Ovary (tissue), 9 donors: Measurements from ENCODE around the gene GALNT15. TPM values are rescaled to one million over a fixed set of nuclear protein-coding genes. Genes with fewer than 3 reads are reported as not detected.

Experiments
- DNase-seq, 5 donors: peaks; one replicate each; pipeline ENCODE4 v3.0.0-alpha.2; 2019 to 2020
- H3K27ac ChIP-seq, 2 donors: fragments of 200-600 bp; one replicate each; pipeline versions ENCODE4 v1.5.1 to v1.8.0; 2019 to 2022
- H3K27me3 ChIP-seq: fragments of 200-600 bp; one replicate; pipeline ENCODE4 v1.8.0; 2022
- H3K36me3 ChIP-seq: fragments of 200-600 bp; sonication (generic); one replicate; pipeline ENCODE4 v1.5.1; 2019
- H3K4me1 ChIP-seq: one replicate; pipeline ENCODE4 v1.8.1; 2013; ENCODE audit warnings: mild to moderate bottlenecking, moderate library complexity; ENCODE audit not compliant: insufficient read depth
- H3K4me3 ChIP-seq: fragments of 200-600 bp; sonication (generic); one replicate; pipeline ENCODE4 v1.5.1; 2017
- H3K9me3 ChIP-seq, 2 donors: fragments of 200-600 bp in 1 of 2; sonication (generic) in 1 of 2; one replicate each; pipeline versions ENCODE4 v1.5.1 to v1.8.1; 2013 to 2019; ENCODE audit warnings: mild to moderate bottlenecking in 1 of 2, moderate library complexity in 1 of 2
- EP300 ChIP-seq: sonication (generic); formaldehyde crosslinking; IDR thresholded peaks from one replicate; pipeline ENCODE4 v1.6.1; 2017; ENCODE audit warnings: antibody characterized with exemption
- POLR2A ChIP-seq: fragments of 450-650 bp; IDR thresholded peaks from one replicate; pipeline ENCODE4 v1.6.1; 2017; ENCODE audit warnings: antibody characterized with exemption, mild to moderate bottlenecking, moderate library complexity
- WGBS, 3 donors: extraction: QIAGEN DNeasy Blood & Tissue Kit in 1 of 3; methylation state at CpG; one replicate each; pipeline versions ENCODE4 v1.1.5 to v1.1.7; 2013 to 2017; 5-methylcytosine and 5-hydroxymethylcytosine counted together
- intact Hi-C, 4 donors: fragments of 100-400 bp; cut with DNase I; formaldehyde crosslinking; loops; one replicate each; pipeline versions ENCODE4 v1.11.0 to v1.15.1; 2022 to 2023
- polyA plus RNA-seq, 2 donors: library from polyadenylated mRNA; stranded (reverse); fragments of 200-250 nt in 1 of 2; fragments of 350-450 nt in 1 of 2; fragmentation: Illumina TruSeq in 1 of 2; extraction: RNeasy Lipid Tissue Mini Kit (QIAGEN cat#74804) in 1 of 2; gene quantifications; one replicate each; pipeline ENCODE4 v1.2.3, GENCODE V29; 2013 to 2014
- total RNA-seq, 7 donors: library from RNA; depleted of rRNA in 2 of 7; stranded (reverse); fragments of >200 nt in 2 of 7; fragmentation: NEBNext Ultra II Directional in 3 of 7; extraction: Animal tissue kit (Norgen Biotek cat#: 25700) in 3 of 7; gene quantifications; one replicate each; pipeline versions ENCODE4 v1.1.0 to v1.2.4, GENCODE V29; 2016 to 2023
- TF ChIP-seq, protein P1 (sequence below), 3 donors: fragments of 450-650 bp in 2 of 3; fragments of 200-600 bp in 1 of 3; IDR thresholded peaks; one replicate each; pipeline versions ENCODE4 v1.5.1 to v1.8.0; 2016 to 2022; ENCODE audit warnings: antibody characterized with exemption in 3 of 3, mild to moderate bottlenecking in 1 of 3
- donor health status: DM: no; HTN: no; CAD: no; lungs with moderate emphysema.
- donor health status: DM: no; HTN: no; CAD: no.
- donor health status: Bipolar disorder and iron deficiency.
- donor health status: DM: yes; HTN: yes; CAD: no.
- donor health status: DM: no; HTN: no; CAD: no.
- donor health status: DM: yes; HTN: yes; CAD: no.

Gene GALNT15
- total and polyA plus RNA-seq, 9 donors = 14.5 to 118 (median 28.5) TPM

DNA sequence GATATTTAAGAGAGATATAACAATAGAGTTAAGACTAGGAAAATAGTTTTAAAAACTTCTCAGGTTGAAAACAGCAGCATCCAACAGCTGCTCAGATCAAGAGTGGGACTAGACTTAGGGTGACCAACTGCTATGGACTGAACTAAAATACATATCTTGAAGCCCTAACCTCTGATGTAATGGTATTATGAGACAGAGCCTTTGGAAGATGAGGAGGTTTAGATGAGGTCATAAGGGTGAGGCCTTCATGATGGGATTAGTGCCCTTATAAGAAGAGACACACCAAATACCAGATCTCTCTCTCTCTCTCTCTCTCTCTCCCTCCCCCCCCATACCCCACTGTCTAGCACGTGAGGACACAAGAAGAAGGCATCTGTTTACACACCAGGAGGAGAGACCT is 37.4 kb upstream of the GALNT15 start:
- 76 to 90% (median 89%) methylated on average over 1 of the region's 1 CpG for WGBS, 3 donors
- TF ChIP-seq, protein P1, sequence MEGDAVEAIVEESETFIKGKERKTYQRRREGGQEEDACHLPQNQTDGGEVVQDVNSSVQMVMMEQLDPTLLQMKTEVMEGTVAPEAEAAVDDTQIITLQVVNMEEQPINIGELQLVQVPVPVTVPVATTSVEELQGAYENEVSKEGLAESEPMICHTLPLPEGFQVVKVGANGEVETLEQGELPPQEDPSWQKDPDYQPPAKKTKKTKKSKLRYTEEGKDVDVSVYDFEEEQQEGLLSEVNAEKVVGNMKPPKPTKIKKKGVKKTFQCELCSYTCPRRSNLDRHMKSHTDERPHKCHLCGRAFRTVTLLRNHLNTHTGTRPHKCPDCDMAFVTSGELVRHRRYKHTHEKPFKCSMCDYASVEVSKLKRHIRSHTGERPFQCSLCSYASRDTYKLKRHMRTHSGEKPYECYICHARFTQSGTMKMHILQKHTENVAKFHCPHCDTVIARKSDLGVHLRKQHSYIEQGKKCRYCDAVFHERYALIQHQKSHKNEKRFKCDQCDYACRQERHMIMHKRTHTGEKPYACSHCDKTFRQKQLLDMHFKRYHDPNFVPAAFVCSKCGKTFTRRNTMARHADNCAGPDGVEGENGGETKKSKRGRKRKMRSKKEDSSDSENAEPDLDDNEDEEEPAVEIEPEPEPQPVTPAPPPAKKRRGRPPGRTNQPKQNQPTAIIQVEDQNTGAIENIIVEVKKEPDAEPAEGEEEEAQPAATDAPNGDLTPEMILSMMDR (IDR thresholded peaks at IDR 0.05) = no peak
- TF ChIP-seq EP300 (no peak), POLR2A (no peak)
- Histone ChIP-seq H3K27ac (peak overlapping the region in 1 of 2 donors; percentile 76), H3K27me3 (no peaks in the 10 kb centered on the region), H3K4me1 (peaks cover 19% of the 10 kb centered on the region), H3K9me3 (no peaks in the 10 kb centered on the region), H3K36me3 (no peaks in the 10 kb centered on the region), H3K4me3 (no peak overlapping the region)
- peak in 1 of 5 donors; percentile 2 for DNase-seq
- intact Hi-C loops = loop anchor here in 1 of 4 donors (10.0 kb wide), 1 partner anchor 82 kb away; no protein-coding TSS in a partner anchor

- no peaks in the 10 kb centered on the region for H3K36me3 ChIP-seq
- peak overlapping the region in 1 of 2 donors; percentile 76 for H3K27ac ChIP-seq
- WGBS, 3 donors = 94 to 97% (median 97%) methylated on average over 6 of the region's 6 CpGs
- H3K4me3 ChIP-seq = no peak overlapping the region
- no peaks in the 10 kb centered on the region for H3K27me3 ChIP-seq
- peaks cover 20% of the 10 kb centered on the region for H3K4me1 ChIP-seq
- intact Hi-C loops = loop anchor here in 1 of 4 donors (10.0 kb wide), 1 partner anchor 83 kb away; no protein-coding TSS in a partner anchor
- no peak for DNase-seq
- H3K9me3 ChIP-seq = no peaks in the 10 kb centered on the region
- TF ChIP-seq EP300 = no peak
- TF ChIP-seq, protein P1 (IDR thresholded peaks at IDR 0.05) = no peak
- no peak for TF ChIP-seq POLR2A
Measured at GRCh38 chr3:16137977-16138376, 36.5 kb upstream of the GALNT15 start.

- no peaks in the 10 kb centered on the region for H3K9me3 ChIP-seq
- intact Hi-C loops = no loop called here
- peak in 4 of 5 donors; percentile 40 to 60 (median 48) for DNase-seq
- H3K4me1 ChIP-seq = peaks cover 23% of the 10 kb centered on the region
- H3K27me3 ChIP-seq = no peaks in the 10 kb centered on the region
- TF ChIP-seq POLR2A = no peak
- no peak for TF ChIP-seq EP300
- TF ChIP-seq, protein P1 (IDR thresholded peaks at IDR 0.05) = no peak
- H3K27ac ChIP-seq = peak overlapping the region in 1 of 2 donors; percentile 61
- H3K36me3 ChIP-seq = no peaks in the 10 kb centered on the region
- H3K4me3 ChIP-seq = no peak overlapping the region
- 24 to 30% (median 28%) methylated on average over 6 of the region's 6 CpGs for WGBS, 3 donors
Measured at GRCh38 chr3:16140116-16140893, 34.2 kb upstream of the GALNT15 start.

- 96 to 98% (median 98%) methylated on average over 2 of the region's 2 CpGs for WGBS, 3 donors
- no peak for DNase-seq
- intact Hi-C loops = no loop called here
- no peaks in the 10 kb centered on the region for H3K27me3 ChIP-seq
- no peaks in the 10 kb centered on the region for H3K9me3 ChIP-seq
- H3K36me3 ChIP-seq = no peaks in the 10 kb centered on the region
- peaks cover 21% of the 10 kb centered on the region for H3K4me1 ChIP-seq
- H3K4me3 ChIP-seq = no peak overlapping the region
- peak overlapping the region in 1 of 2 donors; percentile 61 for H3K27ac ChIP-seq
- TF ChIP-seq POLR2A (no peak), EP300 (no peak)
- TF ChIP-seq, protein P1 (IDR thresholded peaks at IDR 0.05) = no peak
Measured at GRCh38 chr3:16140894-16141285, 33.6 kb upstream of the GALNT15 start.
